IMR-90 (cell line): ENCODE data around the gene CEP104. TPM values are rescaled to one million over a fixed set of nuclear protein-coding genes. Genes with fewer than 3 reads are reported as not detected.

ENCODE experiments used
- ATAC-seq: fragments of 200-7000 bp; cut with Tn5 transposase; 2 replicates; pipeline ENCODE4 v1.9.1; 2020; ENCODE audit warnings: low read depth, mild to moderate bottlenecking, moderate library complexity
- BruUV-seq: library from RNA; stranded (reverse); fragments of 400-500 nt; replicated peaks from 2 replicates; lab custom pipeline; 2021; lab: Mats Ljungman, UMichigan
- CTCF ChIA-PET: fragments of 300-600 bp; formaldehyde crosslinking; extraction: SDS; loops from one replicate; lab custom pipeline; 2021; ENCODE audit warnings: antibody characterized with exemption; lab: Yijun Ruan, JAX
- POLR2A ChIA-PET: fragments of 300-600 bp; sonication (Branson Sonifier 250); formaldehyde crosslinking; loops from one replicate; lab custom pipeline; 2022; ENCODE audit warnings: antibody characterized with exemption; ENCODE audit not compliant: unreplicated experiment; lab: Charles Lee
- DNase-seq: peaks from one replicate; pipeline ENCODE4 v3.0.0; 2013
- H2AFZ ChIP-seq: replicated peaks from 2 replicates; pipeline ENCODE3; 2013; ENCODE audit warnings: low read length, mild to moderate bottlenecking; ENCODE audit not compliant: poor library complexity
- H2AK5ac ChIP-seq: 2 replicates; pipeline ENCODE4 v1.6.1; 2013; ENCODE audit warnings: low read depth, low read length, inconsistent platforms
- H2AK9ac ChIP-seq: replicated peaks from 2 replicates; pipeline ENCODE3; 2013; ENCODE audit warnings: mild to moderate bottlenecking, low read depth, low read length, moderate library complexity; ENCODE audit not compliant: poor library complexity
- H2BK120ac ChIP-seq: 2 replicates; pipeline ENCODE4 v1.6.1; 2013; ENCODE audit warnings: low read depth, low read length, inconsistent platforms
- H2BK15ac ChIP-seq: 3 replicates; pipeline ENCODE4 v1.6.1; 2013; ENCODE audit warnings: low read depth, low read length, inconsistent platforms
- H2BK20ac ChIP-seq: 2 replicates; pipeline ENCODE4 v1.6.1; 2013; ENCODE audit warnings: low read depth, mild to moderate bottlenecking, inconsistent platforms, low read length, moderate library complexity
- H2BK5ac ChIP-seq: 2 replicates; pipeline ENCODE4 v1.6.1; 2013; ENCODE audit warnings: mild to moderate bottlenecking, low read depth, low read length, inconsistent platforms; ENCODE audit not compliant: poor library complexity, severe bottlenecking
- H3K14ac ChIP-seq: replicated peaks from 2 replicates; pipeline ENCODE4 v1.6.1; 2013; ENCODE audit warnings: low read depth, low read length, inconsistent platforms
- H3K18ac ChIP-seq: 2 replicates; pipeline ENCODE4 v1.6.1; 2013; ENCODE audit warnings: low read depth, low read length, control low read depth
- H3K23ac ChIP-seq: 2 replicates; pipeline ENCODE4 v1.6.1; 2013; ENCODE audit warnings: low read depth, low read length, inconsistent platforms
- H3K27ac ChIP-seq: 2 replicates; pipeline ENCODE4 v1.5.1; 2013; ENCODE audit warnings: mild to moderate bottlenecking, control low read depth, low read length; ENCODE audit not compliant: insufficient read depth
- H3K27me3 ChIP-seq: 2 replicates; pipeline ENCODE4 v1.6.1; 2013; ENCODE audit warnings: low read length; ENCODE audit not compliant: control insufficient read depth, insufficient read depth
- H3K36me3 ChIP-seq: 2 replicates; pipeline ENCODE4 v1.6.1; 2013; ENCODE audit warnings: low read length, mixed read lengths; ENCODE audit not compliant: control insufficient read depth, insufficient read depth
- H3K4ac ChIP-seq: 2 replicates; pipeline ENCODE4 v1.6.1; 2013; ENCODE audit warnings: low read depth, low read length, inconsistent platforms
- H3K4me1 ChIP-seq: 2 replicates; pipeline ENCODE4 v1.6.1; 2013; ENCODE audit warnings: low read length, mixed read lengths; ENCODE audit not compliant: control insufficient read depth, insufficient read depth
- H3K4me2 ChIP-seq: 2 replicates; pipeline ENCODE4 v1.6.1; 2013; ENCODE audit warnings: low read depth, mild to moderate bottlenecking, control low read depth, low read length, moderate library complexity
- H3K4me3 ChIP-seq: 2 replicates; pipeline ENCODE4 v1.5.1; 2013; ENCODE audit warnings: low read depth, mild to moderate bottlenecking, control low read depth, low read length, moderate library complexity; ENCODE audit not compliant: insufficient read depth
- H3K56ac ChIP-seq: 2 replicates; pipeline ENCODE4 v1.6.1; 2013; ENCODE audit warnings: low read length, inconsistent platforms; ENCODE audit not compliant: insufficient read depth; ENCODE audit errors: extremely low read depth
- H3K79me1 ChIP-seq, 2 experiments: 2 replicates each; pipeline ENCODE4 v1.6.1; 2013; ENCODE audit warnings: low read length in 2 of 2, inconsistent platforms in 1 of 2, low read depth in 1 of 2
- H3K9ac ChIP-seq: 2 replicates; pipeline ENCODE4 v1.6.1; 2013; ENCODE audit warnings: low read depth, low read length, control low read depth
- H3K9me1 ChIP-seq: 2 replicates; pipeline ENCODE4 v1.6.1; 2013; ENCODE audit warnings: low read length, inconsistent platforms; ENCODE audit not compliant: insufficient read depth
- H3K9me3 ChIP-seq: 2 replicates; pipeline ENCODE4 v1.6.1; 2013; ENCODE audit warnings: low read length; ENCODE audit not compliant: control insufficient read depth, insufficient read depth
- H4K20me1 ChIP-seq: 2 replicates; pipeline ENCODE4 v1.6.1; 2013; ENCODE audit warnings: low read length, inconsistent platforms; ENCODE audit not compliant: insufficient read depth
- H4K5ac ChIP-seq: 2 replicates; pipeline ENCODE4 v1.6.1; 2013; ENCODE audit warnings: mild to moderate bottlenecking, low read depth, low read length, control low read depth
- H4K8ac ChIP-seq, 2 experiments: 2 replicates each; pipeline ENCODE4 v1.6.1; 2013; ENCODE audit warnings: low read depth in 2 of 2, low read length in 2 of 2, control low read depth in 1 of 2, inconsistent platforms in 1 of 2
- H4K91ac ChIP-seq: 2 replicates; pipeline ENCODE4 v1.6.1; 2013; ENCODE audit warnings: low read depth, low read length, inconsistent platforms; ENCODE audit not compliant: insufficient read depth
- BHLHE40 ChIP-seq: fragments of 150-350 bp; IDR thresholded peaks from 2 replicates; pipeline ENCODE4 v1.6.1; 2016; ENCODE audit warnings: mild to moderate bottlenecking, low read depth, low read length
- CTCF ChIP-seq: conservative IDR thresholded peaks from 2 replicates; pipeline ENCODE4 v1.5.1; 2012; ENCODE audit warnings: mild to moderate bottlenecking, low read depth, low read length, improper control_type of control experiment
- ELK1 ChIP-seq: fragments of 150-350 bp; IDR thresholded peaks from 2 replicates; pipeline ENCODE4 v1.6.1; 2016; ENCODE audit warnings: low read depth, mild to moderate bottlenecking, low read length, moderate library complexity, borderline replicate concordance
- MAFK ChIP-seq: IDR thresholded peaks from 2 replicates; pipeline ENCODE4 v1.6.1; 2012; ENCODE audit warnings: low read depth, low read length, improper control_type of control experiment
- MXI1 ChIP-seq: IDR thresholded peaks from 2 replicates; pipeline ENCODE4 v1.6.1; 2012; ENCODE audit warnings: low read depth, mild to moderate bottlenecking, low read length, moderate library complexity, borderline replicate concordance
- NFE2L2 ChIP-seq: fragments of 150-350 bp; IDR thresholded peaks from 2 replicates; pipeline ENCODE4 v1.6.1; 2016; ENCODE audit warnings: low read depth, mild to moderate bottlenecking, low read length
- POLR2A ChIP-seq: IDR thresholded peaks from 2 replicates; pipeline ENCODE4 v1.6.1; 2012; ENCODE audit warnings: mild to moderate bottlenecking, low read depth, low read length
- RAD21 ChIP-seq: IDR thresholded peaks from 2 replicates; pipeline ENCODE4 v1.6.1; 2012; ENCODE audit warnings: low read length, improper control_type of control experiment
- RCOR1 ChIP-seq: IDR thresholded peaks from 2 replicates; pipeline ENCODE4 v1.6.1; 2012; ENCODE audit warnings: mild to moderate bottlenecking, low read length, improper control_type of control experiment; ENCODE audit not compliant: insufficient replicate concordance
- RFX5 ChIP-seq: IDR thresholded peaks from 2 replicates; pipeline ENCODE4 v1.8.0; 2012; ENCODE audit warnings: low read depth, mild to moderate bottlenecking, low read length, moderate library complexity
- SMC3 ChIP-seq: fragments of 150-350 bp; IDR thresholded peaks from 2 replicates; pipeline ENCODE4 v1.6.1; 2016; ENCODE audit warnings: low read depth, mild to moderate bottlenecking, antibody characterized with exemption, low read length, moderate library complexity
- USF2 ChIP-seq: fragments of 150-350 bp; IDR thresholded peaks from 2 replicates; pipeline ENCODE4 v1.6.1; 2017; ENCODE audit warnings: mild to moderate bottlenecking, antibody characterized with exemption, low read length, low read depth
- WGBS, 2 experiments: methylation state at CpG; one replicate each; pipeline versions ENCODE4 v1.1.5 to v1.1.7; 2013; ENCODE audit warnings: missing lambda C conversion rate in 2 of 2; ENCODE audit not compliant: insufficient read length in 1 of 2; ENCODE audit errors: extremely low coverage in 2 of 2; 5-methylcytosine and 5-hydroxymethylcytosine counted together
- dilution Hi-C: fragments of 300-500 bp; cut with HindIII; formaldehyde crosslinking; loops from one replicate; pipeline ENCODE4 v1.14.3; 2018; ENCODE audit warnings: low sequenced_read_pairs; ENCODE audit not compliant: unreplicated experiment
- in situ Hi-C: fragments of 300-500 bp; cut with MboI; formaldehyde crosslinking; loops from 3 replicates; pipeline ENCODE4 v1.14.3; 2019; ENCODE audit warnings: low sequenced_read_pairs, inconsistent platforms, mixed read lengths
- intact Hi-C: fragments of 100-400 bp; cut with micrococcal nuclease; formaldehyde crosslinking; loops from 2 replicates; pipeline ENCODE4 v1.10.0; 2022
- polyA plus RNA-seq, 3 experiments: library from polyadenylated mRNA; depleted of rRNA; stranded (reverse); fragments of >200 nt; gene quantifications; 2 replicates each; pipeline ENCODE4 v1.2.3, GENCODE V29; 2012; ENCODE audit warnings: low replicate concordance in 1 of 3
- total RNA-seq: library from RNA; depleted of rRNA; stranded (reverse); fragments of >200 nt; gene quantifications from 2 replicates; pipeline ENCODE4 v1.2.3, GENCODE V29; 2012

Gene CEP104
- total and polyA plus RNA-seq, 2 of the 4 experiments (the other 2 are of a cell fraction) = 14.3 to 17.5 TPM

GRCh38 chr1:3795453-3796214 lies 61.4 kb downstream of the CEP104 start (continued):
- TF ChIP-seq BHLHE40 (no peak), RAD21 (no peak)

GRCh38 chr1:3790952-3791351 lies 66.1 kb downstream of the CEP104 start:
- WGBS, 2 experiments = 89% methylated on average over 15 of the region's 18 CpGs; no CpG with 5 or more reads in 1 of the 2 experiments
- peaks cover 36% of the 10 kb centered on the region for H3K36me3 ChIP-seq
- in situ Hi-C loops (no loop called here), dilution Hi-C loops (no loop called here), intact Hi-C loops (no loop called here)
- no peak overlapping the region for H3K23ac ChIP-seq
- H3K56ac ChIP-seq = no peak overlapping the region
- BruUV-seq = no TSS peak
- H4K8ac ChIP-seq = no peak overlapping the region
- H3K4me1 ChIP-seq = peaks cover 7% of the 10 kb centered on the region; the same call in 1 of the 2 replicates
- no peak overlapping the region for H3K4me2 ChIP-seq
- no peak overlapping the region for H3K4ac ChIP-seq
- H3K79me1 ChIP-seq = peaks cover 19 to 61% of the 10 kb centered on the region in 2 experiments
- TF ChIP-seq RCOR1 = no peak
- no peak for TF ChIP-seq ELK1
- no peak for TF ChIP-seq BHLHE40
- TF ChIP-seq USF2 = no peak
- TF ChIP-seq RFX5 = no peak
- TF ChIP-seq MXI1 = no peak
- TF ChIP-seq NFE2L2 = no peak
- no peak for TF ChIP-seq MAFK
- no peak for TF ChIP-seq POLR2A
- no peak for TF ChIP-seq SMC3
- TF ChIP-seq CTCF = no peak
- no peak overlapping the region for H2AFZ ChIP-seq
- no peak overlapping the region for H3K18ac ChIP-seq
- no peak overlapping the region for H3K9ac ChIP-seq
- no peak overlapping the region for H2BK20ac ChIP-seq
- ATAC-seq (no peak), DNase-seq (no peak)
- H2AK9ac ChIP-seq = no peak overlapping the region
- H2BK5ac ChIP-seq = no peak overlapping the region
- no peak overlapping the region for H4K91ac ChIP-seq
- no peaks in the 10 kb centered on the region; the same call in 1 of the 2 replicates for H3K9me1 ChIP-seq
- POLR2A ChIA-PET = no interaction called here
- H2BK120ac ChIP-seq = no peak overlapping the region
- no peak overlapping the region for H4K5ac ChIP-seq
- no peak overlapping the region for H3K27ac ChIP-seq
- no peak overlapping the region for H3K4me3 ChIP-seq
- H2AK5ac ChIP-seq = no peak overlapping the region
- H3K9me3 ChIP-seq = no peaks in the 10 kb centered on the region
- H2BK15ac ChIP-seq = no peak overlapping the region
- H3K14ac ChIP-seq = no peak overlapping the region
- no peaks in the 10 kb centered on the region for H3K27me3 ChIP-seq
- CTCF ChIA-PET = no interaction called here
- H4K20me1 ChIP-seq = peaks cover 70% of the 10 kb centered on the region
